Kidney (tissue), 14 donors: ENCODE data around the gene ZFP90. TPM values are rescaled to one million over a fixed set of nuclear protein-coding genes. Genes with fewer than 3 reads are reported as not detected.

Experiments used
- DNase-seq, 5 donors: peaks; one replicate each; pipeline ENCODE4 v3.0.0-alpha.2; 2013 to 2020
- FAIRE-seq: peaks from 2 replicates; lab custom pipeline; 2012; peaks lifted over from hg19 to GRCh38; lab: Jason Lieb, UNC
- H3K27ac ChIP-seq, 2 donors: one replicate each; pipeline ENCODE4 v1.7.0; 2013; ENCODE audit warnings: low read depth in 2 of 2, low read length in 2 of 2, inconsistent platforms in 1 of 2
- H3K27me3 ChIP-seq: one replicate; pipeline ENCODE4 v1.7.1; 2013; ENCODE audit warnings: low read length, inconsistent platforms; ENCODE audit not compliant: control insufficient read depth, insufficient read depth
- H3K36me3 ChIP-seq, 3 donors: one replicate each; pipeline versions ENCODE4 v1.7.0 to v1.7.1; 2013; ENCODE audit warnings: low read length in 3 of 3, control low read depth in 1 of 3, inconsistent platforms in 1 of 3; ENCODE audit not compliant: insufficient read depth in 3 of 3, control insufficient read depth in 2 of 3
- H3K4me1 ChIP-seq, 3 donors: one replicate each; pipeline versions ENCODE4 v1.7.0 to v1.7.1; 2013; ENCODE audit warnings: low read length in 3 of 3, inconsistent platforms in 1 of 3, low read depth in 1 of 3; ENCODE audit not compliant: control insufficient read depth in 2 of 3, insufficient read depth in 2 of 3
- H3K4me3 ChIP-seq, 3 donors: one replicate each; pipeline versions ENCODE4 v1.7.0 to v1.8.1; 2013; ENCODE audit warnings: low read length in 3 of 3, control low read depth in 1 of 3, inconsistent platforms in 1 of 3
- H3K9ac ChIP-seq, 3 donors: one replicate each; pipeline versions ENCODE4 v1.7.0 to v1.7.1; 2013; ENCODE audit warnings: low read length in 3 of 3, control low read depth in 1 of 3, inconsistent platforms in 1 of 3
- H3K9me3 ChIP-seq, 3 donors: one replicate each; pipeline versions ENCODE4 v1.7.0 to v1.7.1; 2013; ENCODE audit warnings: low read length in 3 of 3, control low read depth in 1 of 3, inconsistent platforms in 1 of 3; ENCODE audit not compliant: control insufficient read depth in 2 of 3, insufficient read depth in 1 of 3
- intact Hi-C: fragments of 100-400 bp; cut with DNase I; formaldehyde crosslinking; loops from one replicate; pipeline ENCODE4 v1.11.1; 2022
- polyA plus RNA-seq: library from polyadenylated mRNA; stranded (reverse); fragments of 350-450 nt; fragmentation: Illumina TruSeq; extraction: RNeasy Lipid Tissue Mini Kit (QIAGEN cat#74804); gene quantifications from one replicate; pipeline ENCODE4 v1.2.3, GENCODE V29; 2014; ENCODE audit warnings: low read depth, low replicate concordance; ENCODE audit not compliant: insufficient read depth
- total RNA-seq: library from RNA; stranded (reverse); fragmentation: NEBNext Ultra II Directional; extraction: Animal tissue kit (Norgen Biotek cat#: 25700); gene quantifications from one replicate; pipeline ENCODE4 v1.2.1, GENCODE V29; 2021
- TF ChIP-seq, protein P1 (sequence below): IDR thresholded peaks from 3 replicates; pipeline ENCODE4 v1.5.1; 2012; ENCODE audit warnings: mild to moderate bottlenecking, moderate library complexity, borderline replicate concordance; ENCODE audit not compliant: insufficient read depth; ENCODE audit errors: extremely low read depth
- donor health status: control.
- donor health status: control.
- donor health status: control.
- donor health status: control.
- donor health status: control.
- donor health status: DM: yes; HTN: yes; CAD: no.
- donor health status: Normal renal cell carcinoma (clear cell type).

The ZFP90 gene
- total and polyA plus RNA-seq, 2 donors from 2014 or later, result 10.9 to 30.3 TPM

DNA sequence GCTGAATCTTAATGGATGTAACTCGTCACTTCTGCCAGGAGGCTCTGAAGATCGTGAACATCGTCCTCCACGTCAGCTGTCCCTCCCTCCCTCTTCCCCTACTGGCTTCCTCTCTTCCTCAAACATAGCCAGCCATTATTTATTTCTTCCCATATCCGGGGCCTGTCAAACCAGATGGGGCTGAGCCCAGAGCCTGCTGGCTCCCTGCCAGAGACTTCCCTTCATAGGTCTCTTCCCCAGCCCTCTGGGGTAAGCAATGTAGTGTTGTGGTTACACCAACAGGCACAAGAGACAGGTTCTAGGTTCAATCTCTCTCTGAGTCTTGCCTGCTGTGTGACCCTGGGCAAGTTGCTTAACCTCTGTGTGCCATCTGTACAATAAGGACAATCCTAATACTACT, 40.1 kb upstream of the ZFP90 start:
- intact Hi-C loops, result no loop called here
- TF ChIP-seq, protein P1, sequence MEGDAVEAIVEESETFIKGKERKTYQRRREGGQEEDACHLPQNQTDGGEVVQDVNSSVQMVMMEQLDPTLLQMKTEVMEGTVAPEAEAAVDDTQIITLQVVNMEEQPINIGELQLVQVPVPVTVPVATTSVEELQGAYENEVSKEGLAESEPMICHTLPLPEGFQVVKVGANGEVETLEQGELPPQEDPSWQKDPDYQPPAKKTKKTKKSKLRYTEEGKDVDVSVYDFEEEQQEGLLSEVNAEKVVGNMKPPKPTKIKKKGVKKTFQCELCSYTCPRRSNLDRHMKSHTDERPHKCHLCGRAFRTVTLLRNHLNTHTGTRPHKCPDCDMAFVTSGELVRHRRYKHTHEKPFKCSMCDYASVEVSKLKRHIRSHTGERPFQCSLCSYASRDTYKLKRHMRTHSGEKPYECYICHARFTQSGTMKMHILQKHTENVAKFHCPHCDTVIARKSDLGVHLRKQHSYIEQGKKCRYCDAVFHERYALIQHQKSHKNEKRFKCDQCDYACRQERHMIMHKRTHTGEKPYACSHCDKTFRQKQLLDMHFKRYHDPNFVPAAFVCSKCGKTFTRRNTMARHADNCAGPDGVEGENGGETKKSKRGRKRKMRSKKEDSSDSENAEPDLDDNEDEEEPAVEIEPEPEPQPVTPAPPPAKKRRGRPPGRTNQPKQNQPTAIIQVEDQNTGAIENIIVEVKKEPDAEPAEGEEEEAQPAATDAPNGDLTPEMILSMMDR, result no peak
- Histone ChIP-seq H3K27ac (no peak overlapping the region), H3K36me3 (no peaks in the 10 kb centered on the region), H3K27me3 (no peaks in the 10 kb centered on the region), H3K4me1 (no peaks in the 10 kb centered on the region), H3K4me3 (no peak overlapping the region), H3K9ac (no peak overlapping the region), H3K9me3 (no peaks in the 10 kb centered on the region)
- DNase-seq (peak in 2 of 5 donors; percentile 42 to 53), FAIRE-seq (no peak)

DNA sequence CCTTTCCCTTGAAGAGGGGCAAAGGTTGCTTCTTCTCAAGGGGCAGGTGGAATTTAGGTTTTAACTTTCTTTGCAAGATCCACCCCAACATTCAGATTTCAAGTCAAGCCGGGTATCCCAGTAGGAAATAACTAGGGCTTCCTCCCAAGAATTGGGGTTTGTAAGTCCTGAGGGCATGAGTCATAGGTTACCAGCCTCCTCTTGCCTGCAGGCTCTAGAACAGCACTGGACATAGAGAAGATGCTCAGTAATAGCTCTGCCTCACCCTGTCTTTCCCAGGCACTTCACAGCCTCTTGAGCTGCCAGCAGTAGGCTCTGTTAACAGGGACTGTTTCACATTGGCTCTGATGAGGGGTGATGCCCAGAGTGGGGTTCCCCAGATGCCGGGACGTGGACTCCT, 35.8 kb upstream of the ZFP90 start:
- no peaks in the 10 kb centered on the region for H3K36me3 ChIP-seq
- peak in 1 of 5 donors; percentile 10 for DNase-seq
- no peaks in the 10 kb centered on the region for H3K27me3 ChIP-seq
- intact Hi-C loops, result loop anchor here (10.0 kb wide), 1 partner anchor 109 kb away; no protein-coding TSS in a partner anchor
- H3K27ac ChIP-seq, result no peak overlapping the region
- no peak overlapping the region for H3K9ac ChIP-seq
- H3K4me1 ChIP-seq, result no peaks in the 10 kb centered on the region
- H3K9me3 ChIP-seq, result no peaks in the 10 kb centered on the region
- no peak for FAIRE-seq
- TF ChIP-seq, protein P1, result no peak
- no peak overlapping the region for H3K4me3 ChIP-seq

DNA sequence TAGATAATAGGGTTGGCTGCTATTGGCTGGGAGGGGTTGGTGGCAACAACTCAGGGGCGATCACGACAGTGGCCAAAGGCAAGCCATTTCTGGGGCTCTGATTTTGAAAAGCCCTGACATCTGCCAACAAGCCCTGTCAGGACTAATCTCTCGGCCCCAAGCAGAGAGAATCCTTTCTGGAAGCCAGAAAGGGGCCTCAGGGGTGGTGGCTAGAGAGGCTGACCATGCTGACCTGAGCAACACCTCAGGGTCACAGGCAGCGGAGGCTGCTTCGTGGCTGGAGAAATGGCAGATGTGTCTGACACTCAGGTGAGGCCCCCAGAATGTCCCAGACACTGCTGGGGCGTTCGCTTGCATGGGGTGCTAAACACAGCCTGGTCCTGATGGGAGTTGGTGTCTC, 35.0 kb upstream of the ZFP90 start:
- H3K27me3 ChIP-seq, result no peaks in the 10 kb centered on the region
- FAIRE-seq (no peak), DNase-seq (peak in 1 of 5 donors; percentile 24)
- no peaks in the 10 kb centered on the region for H3K36me3 ChIP-seq
- TF ChIP-seq, protein P1, result no peak
- H3K27ac ChIP-seq, result no peak overlapping the region
- no peaks in the 10 kb centered on the region for H3K9me3 ChIP-seq
- no peak overlapping the region for H3K4me3 ChIP-seq
- no peak overlapping the region for H3K9ac ChIP-seq
- no peaks in the 10 kb centered on the region for H3K4me1 ChIP-seq
- intact Hi-C loops, result loop anchor here (10.0 kb wide), 1 partner anchor 109 kb away; no protein-coding TSS in a partner anchor
